KBM-7 (cell line): ENCODE data around the gene GPX3.

Experiments used
- DNase-seq: peaks from one replicate; pipeline ENCODE4 v3.0.0-alpha.2; 2015
- in situ Hi-C: fragments of 300-500 bp; cut with MboI; formaldehyde crosslinking; loops from 2 replicates; pipeline ENCODE4 v1.14.3; 2020; ENCODE audit warnings: low sequenced_read_pairs, low pct_unique_long_range_greater_than_20kb, mixed read lengths

Gene GPX3

GRCh38 chr5:151068433-151069197 is 48.2 kb downstream of the GPX3 start:
- in situ Hi-C loops = no loop called here
- DNase-seq = no peak

- in situ Hi-C loops = no loop called here
- no peak for DNase-seq
Observed at GRCh38 chr5:151070449-151070848, 50.1 kb downstream of the GPX3 start.

- in situ Hi-C loops = no loop called here
- DNase-seq = no peak
Observed at GRCh38 chr5:151071021-151071420, 50.6 kb downstream of the GPX3 start.

GRCh38 chr5:151071848-151072629 is 51.6 kb downstream of the GPX3 start:
- DNase-seq = no peak
- in situ Hi-C loops = no loop called here

GRCh38 chr5:151072630-151073025 is 52.2 kb downstream of the GPX3 start:
- no peak for DNase-seq
- in situ Hi-C loops = no loop called here

GRCh38 chr5:151073280-151073679 is 52.9 kb downstream of the GPX3 start:
- in situ Hi-C loops = no loop called here
- no peak for DNase-seq

- in situ Hi-C loops = no loop called here
Observed at GRCh38 chr5:151074557-151074956, 54.2 kb downstream of the GPX3 start.

GRCh38 chr5:151075698-151076331 is 55.4 kb downstream of the GPX3 start:
- in situ Hi-C loops = no loop called here
- no peak for DNase-seq

More at GRCh38 chr5:151074557-151074956, 54.2 kb downstream of the GPX3 start:
- no peak for DNase-seq

- DNase-seq = no peak
- in situ Hi-C loops = no loop called here
Observed at GRCh38 chr5:151076616-151077015, 56.2 kb downstream of the GPX3 start.

GRCh38 chr5:151077419-151077818 is 57.0 kb downstream of the GPX3 start:
- in situ Hi-C loops = no loop called here
- DNase-seq = no peak

GRCh38 chr5:151077967-151078366 is 57.6 kb downstream of the GPX3 start:
- DNase-seq = no peak
- in situ Hi-C loops = no loop called here
